ENCODE measurements around the gene SIPA1.

- TF ChIP-seq MYC (CRISPR knock-in tag; IDR thresholded peaks at IDR 0.05; ENCODE audit: borderline replicate concordance) (no peak), PREB (CRISPR knock-in tag; IDR thresholded peaks at IDR 0.05) (no peak), DR1 (CRISPR knock-in tag; IDR thresholded peaks at IDR 0.05) (no peak), ARNTL (CRISPR knock-in tag; IDR thresholded peaks at IDR 0.05) (no peak), ATF3 (CRISPR knock-in tag; IDR thresholded peaks at IDR 0.05) (no peak), DNMT1 (CRISPR knock-in tag; IDR thresholded peaks at IDR 0.05) (no peak), THAP11 (CRISPR knock-in tag; IDR thresholded peaks at IDR 0.05) (no peak), PRDM4 (CRISPR knock-in tag; IDR thresholded peaks at IDR 0.05; ENCODE audit: borderline replicate concordance) (no peak), CTCF (CRISPR knock-in tag; IDR thresholded peaks at IDR 0.05) (no peak), RFX5 (IDR thresholded peaks at IDR 0.05; ENCODE audit: low read depth, low read length) (no peak)
Measured at GRCh38 chr11:65639623-65640482, 2.0 kb downstream of the SIPA1 start.
